Measurements from ENCODE around the gene ZNF416.
A peak's percentile ranks its signal among the peaks of the same experiment; 100 is the strongest.

Gene ZNF416

DNA sequence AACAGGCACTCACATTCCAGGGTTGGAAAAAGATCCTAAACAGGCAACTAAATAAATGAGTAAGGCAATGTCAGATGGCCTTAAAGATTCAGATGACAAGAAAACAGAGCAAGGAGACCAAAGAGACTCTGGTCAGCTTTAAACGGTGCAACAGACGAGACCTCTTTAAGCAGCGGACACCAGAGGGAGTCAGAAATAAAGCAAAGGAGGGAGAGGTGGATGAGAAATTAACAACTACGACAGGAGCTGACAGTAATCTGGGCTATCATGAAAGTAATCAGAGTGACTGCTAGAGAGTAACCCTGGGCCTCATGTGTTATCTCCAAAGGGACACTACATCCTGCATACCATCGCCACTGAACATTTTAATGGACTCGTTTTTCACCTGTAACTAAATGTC, 20.2 kb downstream of the ZNF416 start:
- no peak for DNase-seq

GRCh38 chr19:57557659-57558058, 21.1 kb downstream of the ZNF416 start:
- DNase-seq: no peak

DNA sequence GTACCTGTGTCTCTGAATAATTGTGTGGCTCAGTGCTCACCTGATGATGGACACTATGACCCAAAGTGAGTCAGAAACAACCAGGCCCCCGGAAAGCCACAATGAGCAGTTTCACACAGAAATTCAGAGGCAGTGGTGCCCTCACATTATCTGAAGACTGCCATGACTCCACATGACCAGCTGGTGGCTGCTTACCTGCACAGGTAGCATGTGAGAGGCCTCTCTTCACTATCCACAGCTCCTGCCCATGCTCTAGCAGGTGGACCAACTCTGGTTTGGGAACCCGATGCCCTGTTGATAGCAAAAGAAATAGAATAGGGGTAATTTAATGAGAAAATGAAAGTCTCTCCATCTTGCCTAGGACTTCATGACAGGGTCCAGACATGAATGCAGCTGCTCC, 26.3 kb downstream of the ZNF416 start:
- no peak for DNase-seq

- no peak for DNase-seq
These were observed 32.2 kb downstream of the ZNF416 start for GRCh38 chr19:57546513-57546912.

DNA sequence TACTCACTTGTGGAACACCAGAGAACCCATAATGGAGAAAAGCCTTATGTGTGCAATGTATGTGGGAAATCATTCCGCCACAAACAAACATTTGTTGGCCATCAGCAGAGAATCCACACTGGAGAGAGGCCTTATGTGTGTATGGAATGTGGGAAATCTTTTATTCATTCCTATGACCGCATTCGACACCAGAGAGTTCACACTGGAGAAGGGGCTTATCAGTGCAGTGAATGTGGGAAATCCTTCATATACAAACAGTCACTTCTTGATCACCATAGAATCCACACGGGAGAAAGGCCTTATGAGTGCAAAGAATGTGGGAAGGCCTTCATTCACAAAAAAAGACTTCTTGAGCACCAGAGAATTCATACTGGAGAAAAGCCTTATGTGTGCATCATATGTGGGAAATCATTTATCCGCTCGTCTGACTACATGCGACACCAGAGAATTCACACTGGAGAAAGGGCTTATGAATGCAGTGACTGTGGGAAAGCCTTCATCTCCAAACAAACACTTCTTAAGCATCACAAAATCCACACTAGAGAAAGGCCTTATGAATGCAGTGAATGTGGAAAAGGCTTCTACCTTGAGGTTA, 40.7 kb downstream of the ZNF416 start:
- no peak for DNase-seq

DNA sequence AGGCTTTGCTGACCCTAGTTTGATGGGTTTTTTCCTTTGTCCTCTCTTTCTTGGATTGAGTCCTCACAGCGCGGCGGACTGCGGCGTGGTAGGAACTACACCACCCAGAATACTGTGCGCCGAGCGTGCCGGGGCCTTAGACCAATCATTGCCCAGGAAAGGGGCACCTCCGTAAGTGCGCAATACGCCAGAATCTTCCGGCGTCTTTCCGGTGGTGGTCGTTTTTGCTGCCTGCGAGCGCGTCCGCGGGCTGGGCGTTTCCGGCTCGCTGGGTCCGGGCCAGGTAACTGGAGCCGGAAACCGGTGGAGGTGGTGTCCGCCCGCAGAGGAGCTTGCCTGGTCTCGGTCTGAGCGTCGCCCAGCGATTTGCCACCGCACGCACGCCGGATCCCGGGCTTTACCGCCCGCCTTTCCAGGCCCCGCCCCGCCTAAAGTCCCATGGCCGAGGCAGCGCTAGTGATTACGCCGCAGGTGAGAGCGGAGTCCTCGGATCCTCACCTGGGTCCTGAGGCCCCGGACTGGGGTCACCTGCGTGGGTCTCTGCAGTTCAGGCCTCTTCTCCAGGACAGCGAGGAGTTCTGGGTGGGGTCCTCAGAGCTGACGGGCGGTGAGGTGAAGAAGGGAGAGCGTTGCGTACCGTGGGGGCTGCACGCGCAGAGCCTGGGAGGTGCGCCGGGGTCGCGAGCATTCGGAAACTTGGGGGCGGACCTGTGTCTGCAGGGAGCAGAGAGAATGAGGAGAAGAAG, 51.4 kb downstream of the ZNF416 start, which contains the start of gene ZNF549:
Gene ZNF549, plus strand, starts transcription at position 221 of the 746 bp plus-strand sequence. Its CDS starts 218 bp downstream, at position 439.
- peak; percentile 95 for DNase-seq

Data from NCI-H2029 (cell line).